Naive thymus-derived CD4-positive, alpha-beta T cell (primary cell): Measurements from ENCODE around the gene DMRT1. TPM values are rescaled to one million over a fixed set of nuclear protein-coding genes. Genes with fewer than 3 reads are reported as not detected.

Source experiments
- ATAC-seq: fragments of 150-1000 bp; cut with Tn5 transposase; 2 replicates; pipeline ENCODE4 v1.10.0; 2021; ENCODE audit warnings: mild to moderate bottlenecking, moderate library complexity
- CTCF ChIA-PET: fragments of 350-600 bp; sonication (Branson Sonifier 250); formaldehyde crosslinking; loops from one replicate; lab custom pipeline; 2021; ENCODE audit warnings: antibody characterized with exemption; lab: Charles Lee
- POLR2A ChIA-PET: fragments of 350-600 bp; sonication (Branson Sonifier 250); formaldehyde crosslinking; loops from one replicate; lab custom pipeline; 2021; ENCODE audit warnings: antibody characterized with exemption, inconsistent platforms; lab: Charles Lee
- DNase-seq, 9 donors: peaks; one replicate each; pipeline versions ENCODE4 v3.0.0 to v3.0.0-alpha.2; 2020 to 2022; ENCODE audit warnings: mixed read lengths in 1 of 9
- H3K27ac ChIP-seq: one replicate; pipeline ENCODE4 v1.7.0; 2013; ENCODE audit warnings: mild to moderate bottlenecking, low read depth, low read length, moderate library complexity
- H3K27me3 ChIP-seq, 2 donors: one replicate each; pipeline ENCODE4 v1.7.0; 2013; ENCODE audit warnings: low read length in 2 of 2, mild to moderate bottlenecking in 2 of 2, moderate library complexity in 2 of 2; ENCODE audit not compliant: control insufficient read depth in 2 of 2, insufficient read depth in 2 of 2
- H3K36me3 ChIP-seq, 3 experiments: 1 replicate in 2 of 3; 2 replicates in 1 of 3; pipeline ENCODE4 v1.7.0; 2013; ENCODE audit warnings: low read length in 3 of 3, mild to moderate bottlenecking in 3 of 3, moderate library complexity in 1 of 3; ENCODE audit not compliant: insufficient read depth in 3 of 3, control insufficient read depth in 2 of 3
- H3K4me1 ChIP-seq, 2 donors: one replicate each; pipeline ENCODE4 v1.7.0; 2013; ENCODE audit warnings: low read length in 2 of 2, mild to moderate bottlenecking in 2 of 2, moderate library complexity in 1 of 2; ENCODE audit not compliant: control insufficient read depth in 2 of 2, insufficient read depth in 2 of 2
- H3K4me3 ChIP-seq: 2 replicates; pipeline ENCODE4 v1.7.0; 2013; ENCODE audit warnings: mild to moderate bottlenecking, low read length
- H3K9me3 ChIP-seq, 3 experiments: 1 replicate in 2 of 3; 2 replicates in 1 of 3; pipeline ENCODE4 v1.7.0; 2013; ENCODE audit warnings: low read length in 3 of 3; ENCODE audit not compliant: control insufficient read depth in 2 of 3
- H3K27ac Mint-ChIP-seq, 9 donors: one replicate each; pipeline ENCODE4 v1.8.0; 2020 to 2022; ENCODE audit warnings: mixed read lengths in 9 of 9, mild to moderate bottlenecking in 8 of 9, moderate library complexity in 5 of 9, inconsistent platforms in 2 of 9
- H3K27me3 Mint-ChIP-seq, 5 donors: one replicate each; pipeline ENCODE4 v1.8.0; 2021 to 2022; ENCODE audit warnings: mixed read lengths in 5 of 5, mild to moderate bottlenecking in 1 of 5
- H3K36me3 Mint-ChIP-seq, 5 donors: one replicate each; pipeline ENCODE4 v1.8.0; 2020 to 2022; ENCODE audit warnings: mixed read lengths in 5 of 5, mild to moderate bottlenecking in 3 of 5, inconsistent platforms in 1 of 5
- H3K4me1 Mint-ChIP-seq, 7 donors: one replicate each; pipeline ENCODE4 v1.8.0; 2020 to 2022; ENCODE audit warnings: mixed read lengths in 7 of 7, mild to moderate bottlenecking in 3 of 7, inconsistent platforms in 1 of 7
- H3K4me3 Mint-ChIP-seq, 10 donors: one replicate each; pipeline ENCODE4 v1.8.0; 2020 to 2022; ENCODE audit warnings: mild to moderate bottlenecking in 10 of 10, mixed read lengths in 10 of 10, moderate library complexity in 6 of 10, inconsistent platforms in 2 of 10
- H3K9me3 Mint-ChIP-seq, 11 donors: one replicate each; pipeline ENCODE4 v1.8.0; 2020 to 2022; ENCODE audit warnings: mixed read lengths in 11 of 11, mild to moderate bottlenecking in 4 of 11, inconsistent platforms in 1 of 11, moderate library complexity in 1 of 11
- intact Hi-C, 2 donors: fragments of 100-400 bp; cut with micrococcal nuclease; formaldehyde crosslinking; loops; one replicate each; pipeline ENCODE4 v1.15.1; 2023
- polyA plus RNA-seq, 2 donors: library from polyadenylated mRNA; unstranded; fragments of 300-500 nt; fragmentation: Illumina TruSeq; gene quantifications; one replicate each; pipeline ENCODE4 v1.2.3, GENCODE V29; 2021
- total RNA-seq, 6 experiments: library from RNA in 5 of 6; stranded (reverse) in 5 of 6; gene quantifications; 1 replicate in 5 of 6; 2 replicates in 1 of 6; pipeline ENCODE4 v1.2.3 and lab custom pipeline; 2021 to 2026

DMRT1 gene
- total and polyA plus RNA-seq, 7 experiments from 2014 or later, result not detected

- H3K27ac Mint-ChIP-seq, result peak overlapping the region in 1 of 9 donors; percentile 75
Measured at GRCh38 chr9:975740-976257, 134.3 kb downstream of the DMRT1 start.

GRCh38 chr9:976258-976942, 134.9 kb downstream of the DMRT1 start, which contains the start of gene DMRT3:
Gene DMRT3 (plus strand): TSS chr9:976655. CDS start chr9:977002, 347 bp downstream.
- Histone ChIP-seq H3K4me3 (no peak within 1 kb of the TSS), H3K4me1 (peaks cover 0 to 3% of the 10 kb centered on the region in 2 donors), H3K9me3 (no peaks in the 10 kb centered on the region), H3K27ac (no peak within 1 kb of the TSS), H3K36me3 (no peaks in the 10 kb centered on the region), H3K27me3 (peaks cover 7 to 34% of the 10 kb centered on the region in 2 donors)
- Mint-ChIP-seq H3K27ac (peak within 1 kb of the TSS in 1 of 9 donors; percentile 75), H3K4me3 (peak within 1 kb of the TSS in 5 of 10 donors; percentile 24 to 63 (median 48)), H3K4me1 (peaks cover 9 to 39% (median 27%) of the 10 kb centered on the region in 7 donors), H3K27me3 (peaks cover 70 to 86% (median 74%) of the 10 kb centered on the region in 5 donors), H3K36me3 (peaks cover 0 to 2% (median 0%) of the 10 kb centered on the region in 5 donors), H3K9me3 (peaks cover 0 to 6% (median 0%) of the 10 kb centered on the region in 11 donors)
- ChIA-PET CTCF (no interaction called here), POLR2A (no interaction called here)
- DNase-seq, result no peak
- intact Hi-C loops, result no loop called here
- no peak for ATAC-seq

More at GRCh38 chr9:975740-976257, 134.3 kb downstream of the DMRT1 start:
- H3K36me3 Mint-ChIP-seq, result peaks cover 0 to 2% (median 0%) of the 10 kb centered on the region in 5 donors
- ATAC-seq, result no peak
- peaks cover 64 to 86% (median 68%) of the 10 kb centered on the region in 5 donors for H3K27me3 Mint-ChIP-seq
- intact Hi-C loops, result no loop called here
- H3K4me1 Mint-ChIP-seq, result peaks cover 11 to 39% (median 29%) of the 10 kb centered on the region in 7 donors
- Histone ChIP-seq H3K27ac (no peak overlapping the region), H3K36me3 (no peaks in the 10 kb centered on the region), H3K4me3 (no peak overlapping the region), H3K4me1 (peaks cover 0 to 4% of the 10 kb centered on the region in 2 donors), H3K27me3 (peaks cover 7 to 31% of the 10 kb centered on the region in 2 donors), H3K9me3 (no peaks in the 10 kb centered on the region)
- no peak for DNase-seq
- peak overlapping the region in 5 of 10 donors; percentile 24 to 63 (median 48) for H3K4me3 Mint-ChIP-seq
- ChIA-PET POLR2A (no interaction called here), CTCF (no interaction called here)
- peaks cover 0 to 6% (median 0%) of the 10 kb centered on the region in 11 donors for H3K9me3 Mint-ChIP-seq

DNA sequence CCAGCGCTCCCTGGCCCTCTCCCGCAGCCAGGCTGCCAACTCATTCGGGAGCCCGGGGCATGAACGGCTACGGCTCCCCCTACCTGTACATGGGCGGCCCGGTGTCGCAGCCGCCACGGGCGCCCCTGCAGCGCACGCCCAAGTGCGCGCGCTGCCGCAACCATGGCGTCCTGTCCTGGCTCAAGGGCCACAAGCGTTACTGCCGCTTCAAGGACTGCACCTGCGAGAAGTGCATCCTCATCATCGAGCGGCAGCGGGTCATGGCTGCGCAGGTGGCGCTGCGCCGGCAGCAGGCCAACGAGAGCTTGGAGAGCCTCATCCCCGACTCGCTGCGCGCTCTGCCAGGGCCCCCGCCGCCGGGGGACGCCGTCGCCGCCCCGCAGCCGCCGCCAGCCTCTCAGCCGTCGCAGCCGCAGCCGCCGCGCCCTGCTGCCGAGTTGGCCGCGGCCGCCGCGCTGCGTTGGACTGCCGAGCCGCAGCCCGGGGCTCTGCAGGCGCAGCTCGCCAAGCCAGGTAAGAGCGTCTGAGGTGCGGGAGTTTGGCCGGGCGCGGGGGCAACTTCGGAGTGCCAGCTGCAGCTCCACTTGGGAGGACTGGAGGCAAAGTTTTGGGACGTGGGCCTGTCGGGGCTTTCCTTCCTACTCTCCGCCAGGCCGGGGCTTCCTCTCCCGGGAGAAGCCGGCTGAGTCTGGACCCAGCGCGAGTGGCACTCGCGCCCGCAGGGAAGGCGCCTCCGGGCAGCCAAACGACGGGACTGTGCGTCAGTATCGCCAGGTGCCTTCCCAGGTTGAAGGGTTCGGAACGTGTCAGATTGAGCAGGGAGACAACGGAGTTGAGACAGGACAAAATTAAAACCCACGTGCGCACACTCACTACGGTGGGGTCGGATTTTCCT, 135.7 kb downstream of the DMRT1 start:
- no peak for ATAC-seq
- Mint-ChIP-seq H3K27ac (peak overlapping the region in 1 of 9 donors; percentile 29), H3K9me3 (peaks cover 0 to 6% (median 0%) of the 10 kb centered on the region in 11 donors), H3K27me3 (peaks cover 78 to 89% (median 81%) of the 10 kb centered on the region in 5 donors), H3K36me3 (peaks cover 0 to 2% (median 0%) of the 10 kb centered on the region in 5 donors), H3K4me1 (peaks cover 9 to 39% (median 27%) of the 10 kb centered on the region in 7 donors), H3K4me3 (peak overlapping the region in 1 of 10 donors; percentile 40)
- intact Hi-C loops, result no loop called here
- Histone ChIP-seq H3K27me3 (peaks cover 7 to 35% of the 10 kb centered on the region in 2 donors), H3K27ac (no peak overlapping the region), H3K9me3 (no peaks in the 10 kb centered on the region), H3K36me3 (no peaks in the 10 kb centered on the region), H3K4me3 (no peak overlapping the region), H3K4me1 (no peaks in the 10 kb centered on the region)
- POLR2A ChIA-PET, result no interaction called here
- DNase-seq, result no peak
- CTCF ChIA-PET, result no interaction called here

GRCh38 chr9:977838-978830, 136.6 kb downstream of the DMRT1 start:
- H3K27me3 Mint-ChIP-seq, result peaks cover 82 to 89% (median 86%) of the 10 kb centered on the region in 5 donors
- Histone ChIP-seq H3K4me3 (no peak overlapping the region), H3K27ac (no peak overlapping the region), H3K9me3 (no peaks in the 10 kb centered on the region), H3K4me1 (no peaks in the 10 kb centered on the region), H3K36me3 (no peaks in the 10 kb centered on the region), H3K27me3 (peaks cover 7 to 26% of the 10 kb centered on the region in 2 donors)
- peaks cover 0 to 6% (median 0%) of the 10 kb centered on the region in 11 donors for H3K9me3 Mint-ChIP-seq
- H3K4me3 Mint-ChIP-seq, result peak overlapping the region in 4 of 10 donors; percentile 4 to 68 (median 24)
- ATAC-seq (no peak), DNase-seq (no peak)
- intact Hi-C loops, result no loop called here
- CTCF ChIA-PET, result no interaction called here
- H3K36me3 Mint-ChIP-seq, result peaks cover 0 to 4% (median 0%) of the 10 kb centered on the region in 5 donors
- peak overlapping the region in 2 of 9 donors; percentile 35 to 37 for H3K27ac Mint-ChIP-seq
- peaks cover 7 to 33% (median 26%) of the 10 kb centered on the region in 7 donors for H3K4me1 Mint-ChIP-seq
- POLR2A ChIA-PET, result no interaction called here

- intact Hi-C loops, result no loop called here
- CTCF ChIA-PET, result no interaction called here
- Mint-ChIP-seq H3K4me1 (peaks cover 4 to 18% (median 11%) of the 10 kb centered on the region in 7 donors), H3K27me3 (peaks cover 75 to 87% (median 85%) of the 10 kb centered on the region in 5 donors), H3K4me3 (no peak overlapping the region), H3K27ac (no peak overlapping the region), H3K9me3 (peaks cover 0 to 2% (median 0%) of the 10 kb centered on the region in 11 donors), H3K36me3 (peaks cover 0 to 4% (median 0%) of the 10 kb centered on the region in 5 donors)
- Histone ChIP-seq H3K4me3 (no peak overlapping the region), H3K4me1 (no peaks in the 10 kb centered on the region), H3K27ac (no peak overlapping the region), H3K36me3 (no peaks in the 10 kb centered on the region), H3K9me3 (no peaks in the 10 kb centered on the region), H3K27me3 (peaks cover 0 to 12% of the 10 kb centered on the region in 2 donors)
- DNase-seq (no peak), ATAC-seq (no peak)
- POLR2A ChIA-PET, result no interaction called here
Measured at GRCh38 chr9:979983-980382, 138.5 kb downstream of the DMRT1 start.
